A673 (cell line): ENCODE data around the gene KCNIP4.

ENCODE experiments used
- CTCF ChIP-seq: fragments of 300-800, 200-600 bp; sonication (generic); conservative IDR thresholded peaks from 2 replicates; pipeline ENCODE4 v1.5.1; 2017; ENCODE audit warnings: low read depth, mild to moderate bottlenecking, antibody characterized with exemption, low read length, moderate library complexity, mixed read lengths
- EZH2 ChIP-seq: fragments of 200-600 bp; sonication (generic); IDR thresholded peaks from 2 replicates; pipeline ENCODE4 v1.6.1; 2017; ENCODE audit warnings: borderline replicate concordance, low read depth, mild to moderate bottlenecking, mixed read lengths, antibody characterized with exemption, low read length; ENCODE audit not compliant: poor library complexity, severe bottlenecking

- TF ChIP-seq CTCF = no peak
- no peak for TF ChIP-seq EZH2
Observed at GRCh38 chr4:21067351-21067750, 881.2 kb downstream of the KCNIP4 start.
